Thyroid gland (tissue), 4 donors: ENCODE measurements around the gene ST3GAL4.

Experiments used
- POLR2A ChIP-seq, 2 donors: fragments of 450-650 bp; IDR thresholded peaks; one replicate each; pipeline ENCODE4 v1.6.1; 2017; ENCODE audit warnings: antibody characterized with exemption in 2 of 2, mild to moderate bottlenecking in 2 of 2, moderate library complexity in 1 of 2
- TF ChIP-seq, protein P1 (sequence below), 6 experiments: fragments of 200-600 bp in 3 of 6; fragments of 450-650 bp in 3 of 6; sonication (generic) in 3 of 6; IDR thresholded peaks; one replicate each; pipeline ENCODE4 v1.5.1; 2016 to 2019; ENCODE audit warnings: antibody characterized with exemption in 6 of 6, mild to moderate bottlenecking in 2 of 6, inconsistent platforms in 1 of 6, moderate library complexity in 1 of 6

DNA sequence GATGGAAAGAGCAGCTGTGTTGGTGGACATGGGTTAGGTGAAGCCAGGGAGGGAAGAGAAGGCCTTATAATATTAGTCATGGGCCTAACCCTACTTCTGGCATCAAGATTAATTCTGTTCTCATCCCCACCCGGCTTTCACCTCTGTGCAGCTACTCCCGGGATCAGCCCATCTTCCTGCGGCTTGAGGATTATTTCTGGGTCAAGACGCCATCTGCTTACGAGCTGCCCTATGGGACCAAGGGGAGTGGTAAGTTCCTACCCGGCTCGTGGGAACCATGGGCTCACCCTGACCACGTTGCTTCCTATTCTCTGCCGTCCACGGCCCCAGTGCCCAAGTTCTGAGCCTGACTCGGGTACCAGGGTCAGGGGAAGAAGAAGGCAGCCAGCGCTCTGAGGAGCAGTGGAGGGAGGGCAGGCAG, 51.6 kb downstream of the ST3GAL4 start:
- TF ChIP-seq, protein P1, sequence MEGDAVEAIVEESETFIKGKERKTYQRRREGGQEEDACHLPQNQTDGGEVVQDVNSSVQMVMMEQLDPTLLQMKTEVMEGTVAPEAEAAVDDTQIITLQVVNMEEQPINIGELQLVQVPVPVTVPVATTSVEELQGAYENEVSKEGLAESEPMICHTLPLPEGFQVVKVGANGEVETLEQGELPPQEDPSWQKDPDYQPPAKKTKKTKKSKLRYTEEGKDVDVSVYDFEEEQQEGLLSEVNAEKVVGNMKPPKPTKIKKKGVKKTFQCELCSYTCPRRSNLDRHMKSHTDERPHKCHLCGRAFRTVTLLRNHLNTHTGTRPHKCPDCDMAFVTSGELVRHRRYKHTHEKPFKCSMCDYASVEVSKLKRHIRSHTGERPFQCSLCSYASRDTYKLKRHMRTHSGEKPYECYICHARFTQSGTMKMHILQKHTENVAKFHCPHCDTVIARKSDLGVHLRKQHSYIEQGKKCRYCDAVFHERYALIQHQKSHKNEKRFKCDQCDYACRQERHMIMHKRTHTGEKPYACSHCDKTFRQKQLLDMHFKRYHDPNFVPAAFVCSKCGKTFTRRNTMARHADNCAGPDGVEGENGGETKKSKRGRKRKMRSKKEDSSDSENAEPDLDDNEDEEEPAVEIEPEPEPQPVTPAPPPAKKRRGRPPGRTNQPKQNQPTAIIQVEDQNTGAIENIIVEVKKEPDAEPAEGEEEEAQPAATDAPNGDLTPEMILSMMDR (IDR thresholded peaks at IDR 0.05): no peak
- no peak for TF ChIP-seq POLR2A (IDR thresholded peaks at IDR 0.05)
